ENCODE results near the gene TDG. TPM values are rescaled to one million over a fixed set of nuclear protein-coding genes. Genes with fewer than 3 reads are reported as not detected.

The TDG gene
- total and polyA plus RNA-seq, 2 donors (not counting 3 experiments of a cell fraction or from before 2014, with no cell fraction given), result 17.6 to 36.8 TPM

GRCh38 chr12:103978384-103978982 is 12.8 kb downstream of the TDG start:
- BruUV-seq (replicated peaks), result no TSS peak
- no peak overlapping the region for H3K4me2 ChIP-seq (ENCODE audit: insufficient read depth, low read length)
- no peak overlapping the region for H3K4me3 ChIP-seq (replicated peaks in 1 of 3; ENCODE audit: insufficient read depth in 1 of 3, low read depth in 1 of 3, low read length in 3 of 3)
- peaks cover 43% of the 10 kb centered on the region for H3K79me2 ChIP-seq (ENCODE audit: control insufficient read depth, insufficient read depth, low read length)
- no peak overlapping the region for H2AFZ ChIP-seq (ENCODE audit: low read depth, low read length)
- ChIA-PET POLR2A (no interaction called here), CTCF (no interaction called here)
- intact Hi-C loops (cut with micrococcal nuclease), result no loop called here
- TF ChIP-seq CTCF (IDR thresholded peaks at IDR 0.05; ENCODE audit: extremely low read depth in 1 of 2, insufficient read depth in 1 of 2, low read depth in 1 of 2, low read length in 2 of 2) (no peak), GATA2 (IDR thresholded peaks at IDR 0.05; ENCODE audit: insufficient read depth, insufficient read length, low read depth, low read length) (no peak), EZH2 (IDR thresholded peaks at IDR 0.05; ENCODE audit: borderline replicate concordance, low read depth, low read length, severe bottlenecking) (no peak), MYC (IDR thresholded peaks at IDR 0.05; ENCODE audit: low read depth, low read length) (no peak), FOS (IDR thresholded peaks at IDR 0.05; ENCODE audit: borderline replicate concordance, insufficient read depth, low read length) (no peak)
- DNase-seq (ENCODE audit: low read depth, low spot score) (no peak), FAIRE-seq (no peak)
- H3K4me1 ChIP-seq (ENCODE audit: control insufficient read depth, extremely low read depth, insufficient read depth, low read length), result no peaks in the 10 kb centered on the region
- no peak overlapping the region for H3K9ac ChIP-seq (replicated peaks; ENCODE audit: extremely low read depth, insufficient read depth, low read length)
- no peaks in the 10 kb centered on the region for H3K9me1 ChIP-seq (replicated peaks; ENCODE audit: control insufficient read depth, extremely low read depth, insufficient read depth, low read length)
- no peaks in the 10 kb centered on the region for H3K27me3 ChIP-seq (ENCODE audit: control insufficient read depth in 2 of 2, insufficient read depth in 2 of 2, low read length in 2 of 2)
- dilution Hi-C loops (cut with MboI; ENCODE audit: extremely low pct_ligation_motif_present, low sequenced_read_pairs), result no loop called here
- peaks cover 13 to 26% of the 10 kb centered on the region in 2 experiments for H3K36me3 ChIP-seq (ENCODE audit: control insufficient read depth in 2 of 2, extremely low read depth in 1 of 2, insufficient read depth in 2 of 2, low read length in 2 of 2)
- peaks cover 2% of the 10 kb centered on the region for H4K20me1 ChIP-seq (replicated peaks; ENCODE audit: control insufficient read depth, extremely low read depth, insufficient read depth, low read length)
- no peaks in the 10 kb centered on the region for H3K9me3 ChIP-seq (replicated peaks; ENCODE audit: control insufficient read depth, insufficient read depth, low read length)
- H3K27ac ChIP-seq (ENCODE audit: insufficient read depth, low read depth, low read length), result no peak overlapping the region

GRCh38 chr12:103986829-103987228 is 21.2 kb downstream of the TDG start:
- H3K27ac ChIP-seq (ENCODE audit: insufficient read depth, low read depth, low read length), result no peak overlapping the region
- BruUV-seq (replicated peaks), result no TSS peak
- dilution Hi-C loops (cut with MboI; ENCODE audit: extremely low pct_ligation_motif_present, low sequenced_read_pairs), result no loop called here
- H3K36me3 ChIP-seq (ENCODE audit: control insufficient read depth in 2 of 2, extremely low read depth in 1 of 2, insufficient read depth in 2 of 2, low read length in 2 of 2), result peaks cover 6 to 21% of the 10 kb centered on the region in 2 experiments
- no peaks in the 10 kb centered on the region for H3K9me3 ChIP-seq (replicated peaks; ENCODE audit: control insufficient read depth, insufficient read depth, low read length)
- no peaks in the 10 kb centered on the region for H3K27me3 ChIP-seq (ENCODE audit: control insufficient read depth in 2 of 2, insufficient read depth in 2 of 2, low read length in 2 of 2)
- ChIA-PET CTCF (no interaction called here), POLR2A (interaction anchor here (0.7 kb wide), 1 partner anchor 21 kb away, joined by 3 read pairs; the partner anchor contains the start of gene TDG)
- FAIRE-seq (no peak), DNase-seq (ENCODE audit: low read depth, low spot score) (no peak)
- no peak overlapping the region for H3K9ac ChIP-seq (replicated peaks; ENCODE audit: extremely low read depth, insufficient read depth, low read length)
- no peaks in the 10 kb centered on the region for H3K4me1 ChIP-seq (ENCODE audit: control insufficient read depth, extremely low read depth, insufficient read depth, low read length)
- no peaks in the 10 kb centered on the region for H3K79me2 ChIP-seq (ENCODE audit: control insufficient read depth, insufficient read depth, low read length)
- H3K9me1 ChIP-seq (replicated peaks; ENCODE audit: control insufficient read depth, extremely low read depth, insufficient read depth, low read length), result no peaks in the 10 kb centered on the region
- H2AFZ ChIP-seq (ENCODE audit: low read depth, low read length), result no peak overlapping the region
- H4K20me1 ChIP-seq (replicated peaks; ENCODE audit: control insufficient read depth, extremely low read depth, insufficient read depth, low read length), result no peaks in the 10 kb centered on the region
- H3K4me2 ChIP-seq (ENCODE audit: insufficient read depth, low read length), result no peak overlapping the region
- TF ChIP-seq EZH2 (IDR thresholded peaks at IDR 0.05; ENCODE audit: borderline replicate concordance, low read depth, low read length, severe bottlenecking) (no peak), CTCF (IDR thresholded peaks at IDR 0.05; ENCODE audit: extremely low read depth in 1 of 2, insufficient read depth in 1 of 2, low read depth in 1 of 2, low read length in 2 of 2) (no peak), JUN (IDR thresholded peaks at IDR 0.05; ENCODE audit: borderline replicate concordance, insufficient read depth, insufficient read length, low read depth) (no peak), POLR2A (IDR thresholded peaks at IDR 0.05; ENCODE audit: low read depth, low read length) (no peak), GATA2 (IDR thresholded peaks at IDR 0.05; ENCODE audit: insufficient read depth, insufficient read length, low read depth, low read length) (no peak), MAX (IDR thresholded peaks at IDR 0.05; ENCODE audit: insufficient read depth, insufficient read length) (no peak), FOS (IDR thresholded peaks at IDR 0.05; ENCODE audit: borderline replicate concordance, insufficient read depth, low read length) (no peak), POLR2AphosphoS5 (IDR thresholded peaks at IDR 0.05; ENCODE audit: insufficient read depth, low read depth, low read length) (no peak), MYC (IDR thresholded peaks at IDR 0.05; ENCODE audit: low read depth, low read length) (no peak)
- no peak overlapping the region for H3K4me3 ChIP-seq (replicated peaks in 1 of 3; ENCODE audit: insufficient read depth in 1 of 3, low read depth in 1 of 3, low read length in 3 of 3)
- intact Hi-C loops (cut with micrococcal nuclease), result no loop called here

All from endothelial cell of umbilical vein (primary cell).